ENCODE measurements around the gene SYT6.
A peak's percentile ranks its signal among the peaks of the same experiment; 100 is the strongest.

SYT6 gene, protein sequence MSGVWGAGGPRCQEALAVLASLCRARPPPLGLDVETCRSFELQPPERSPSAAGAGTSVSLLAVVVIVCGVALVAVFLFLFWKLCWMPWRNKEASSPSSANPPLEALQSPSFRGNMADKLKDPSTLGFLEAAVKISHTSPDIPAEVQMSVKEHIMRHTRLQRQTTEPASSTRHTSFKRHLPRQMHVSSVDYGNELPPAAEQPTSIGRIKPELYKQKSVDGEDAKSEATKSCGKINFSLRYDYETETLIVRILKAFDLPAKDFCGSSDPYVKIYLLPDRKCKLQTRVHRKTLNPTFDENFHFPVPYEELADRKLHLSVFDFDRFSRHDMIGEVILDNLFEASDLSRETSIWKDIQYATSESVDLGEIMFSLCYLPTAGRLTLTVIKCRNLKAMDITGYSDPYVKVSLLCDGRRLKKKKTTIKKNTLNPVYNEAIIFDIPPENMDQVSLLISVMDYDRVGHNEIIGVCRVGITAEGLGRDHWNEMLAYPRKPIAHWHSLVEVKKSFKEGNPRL

DNA sequence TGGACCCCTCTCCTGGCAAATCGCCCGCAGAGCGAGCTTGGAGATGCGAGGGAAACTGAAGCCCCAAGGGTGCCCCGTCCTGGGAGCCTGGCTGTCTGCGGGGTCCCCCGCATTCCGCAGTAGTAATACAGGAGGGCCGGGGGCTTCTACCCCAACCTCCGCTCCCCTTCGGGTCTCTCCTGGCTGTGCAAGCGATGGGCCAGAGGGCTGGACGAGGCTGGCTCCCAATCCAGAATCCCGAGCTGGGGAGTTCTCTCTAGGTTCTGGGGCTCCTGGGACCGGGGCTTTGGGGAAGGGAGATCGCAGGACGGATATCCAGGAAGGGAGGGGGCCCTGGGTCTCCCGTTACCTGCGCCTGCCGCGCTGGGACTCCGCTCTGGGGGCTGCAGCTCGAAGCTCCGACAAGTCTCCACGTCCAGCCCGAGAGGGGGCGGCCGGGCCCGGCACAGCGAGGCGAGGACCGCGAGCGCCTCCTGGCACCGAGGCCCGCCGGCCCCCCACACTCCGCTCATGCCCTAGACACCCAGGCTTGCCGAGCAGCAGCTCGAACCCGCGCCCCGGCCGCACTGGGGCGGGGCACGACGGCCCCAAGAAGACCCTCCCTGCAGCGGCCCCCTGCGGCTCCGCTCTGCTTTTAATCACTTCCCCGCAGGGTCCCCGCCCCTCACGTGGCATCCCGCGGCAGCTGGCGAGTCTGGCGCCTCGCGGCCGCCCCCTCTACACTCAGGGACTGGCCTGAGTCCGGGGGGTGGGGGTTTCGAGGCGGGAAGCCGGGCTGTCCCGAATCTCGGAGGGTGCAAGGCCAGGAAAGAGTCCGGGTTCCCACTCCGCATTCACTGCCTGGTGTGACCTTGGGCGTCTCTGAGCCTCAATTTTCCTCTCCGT, at the start of gene SYT6:
TSS of gene SYT6 (minus strand) at position 609 of the 885 bp plus-strand sequence. CDS start at position 512, 97 bp downstream.
- no peak for DNase-seq

DNA sequence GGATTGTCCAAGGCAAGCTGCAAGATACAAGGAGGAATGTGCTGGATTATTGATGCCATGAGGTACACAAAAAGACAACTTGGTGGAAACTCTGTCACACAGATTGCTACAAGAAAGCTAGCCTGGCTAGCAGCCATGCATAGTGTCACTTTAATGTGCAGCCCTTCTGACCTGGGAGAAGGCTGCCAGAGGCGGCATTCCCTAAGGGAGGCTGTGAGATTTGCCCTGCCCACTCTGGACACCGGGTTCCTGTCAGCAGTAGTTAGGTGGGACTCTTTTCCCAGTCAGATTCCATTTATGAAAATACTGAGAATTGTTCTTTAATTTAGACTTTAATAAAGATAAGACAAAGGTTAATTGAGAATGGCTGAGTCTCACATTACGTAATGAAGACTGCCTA, 47.8 kb upstream of the SYT6 start:
- no peak for DNase-seq

DNA sequence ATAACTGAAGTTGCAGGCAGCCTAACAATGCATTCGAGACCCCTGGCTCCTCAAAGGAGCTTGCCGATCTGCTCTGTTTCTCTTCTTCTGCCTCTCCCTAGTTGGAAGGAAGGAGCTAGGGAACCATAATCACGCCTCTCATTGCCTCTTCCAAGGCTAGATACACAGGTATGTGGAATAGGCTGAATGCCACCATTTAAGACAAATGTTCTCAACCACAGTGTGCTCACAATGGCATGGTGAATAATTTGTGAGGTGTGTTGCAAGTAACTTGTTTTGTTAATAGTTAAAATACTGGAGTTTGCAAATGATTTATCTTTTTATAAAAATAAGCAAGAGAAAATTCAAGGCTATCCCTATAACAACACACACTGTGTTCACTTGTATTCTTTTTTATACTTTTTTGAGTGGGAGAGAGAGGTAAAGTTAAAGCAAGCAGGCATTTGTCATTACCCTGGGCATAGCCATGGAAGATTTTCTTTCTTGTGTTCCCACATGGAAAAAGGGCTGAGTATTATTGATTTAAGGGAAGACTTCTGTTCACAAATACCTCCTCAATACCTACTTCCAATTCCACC, 45.4 kb upstream of the SYT6 start:
- DNase-seq: no peak

DNA sequence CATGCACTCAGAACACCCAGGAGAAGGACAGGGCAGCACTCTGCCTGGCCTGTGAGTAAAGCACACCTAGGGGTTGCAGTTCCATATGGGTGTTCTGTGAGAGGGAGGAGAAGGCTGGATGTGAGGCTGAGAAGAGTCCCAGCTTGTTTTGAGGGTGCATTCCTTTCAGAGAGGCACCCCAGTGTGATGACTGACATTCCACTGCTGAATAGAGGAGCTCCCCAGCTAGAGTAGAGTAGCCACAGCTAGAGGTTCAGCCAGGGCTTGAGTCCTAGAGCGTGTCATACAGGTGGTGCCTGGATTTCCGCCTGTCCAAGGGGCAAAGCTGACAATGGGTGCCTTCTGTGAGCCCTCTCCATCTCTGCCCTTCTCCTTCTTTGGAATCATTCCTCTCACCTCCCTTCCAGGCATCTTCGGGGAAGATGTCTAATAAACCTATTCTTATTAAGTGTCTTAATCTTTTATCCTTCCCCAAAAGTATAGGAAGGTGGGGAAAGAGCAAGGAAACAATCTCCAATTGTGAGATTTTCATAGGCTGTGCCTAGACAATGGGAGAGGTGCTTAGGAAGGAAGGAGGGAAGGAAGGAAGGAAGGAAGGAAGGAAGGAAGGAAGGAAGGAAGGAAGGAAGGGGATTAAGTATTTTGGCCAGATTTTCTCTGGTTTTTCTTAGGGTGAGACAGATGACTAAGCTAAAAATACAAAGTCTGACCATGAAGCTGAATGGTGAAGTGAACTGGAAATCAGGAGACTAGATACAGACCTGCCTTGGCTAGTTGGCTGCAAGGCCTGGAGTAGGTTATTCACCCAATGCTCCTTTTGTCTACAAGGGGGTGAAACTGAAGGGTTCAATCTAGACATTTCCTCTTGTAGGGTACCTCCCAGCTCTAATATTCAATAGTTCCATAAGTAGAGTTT, 43.6 kb upstream of the SYT6 start:
- no peak for DNase-seq

DNA sequence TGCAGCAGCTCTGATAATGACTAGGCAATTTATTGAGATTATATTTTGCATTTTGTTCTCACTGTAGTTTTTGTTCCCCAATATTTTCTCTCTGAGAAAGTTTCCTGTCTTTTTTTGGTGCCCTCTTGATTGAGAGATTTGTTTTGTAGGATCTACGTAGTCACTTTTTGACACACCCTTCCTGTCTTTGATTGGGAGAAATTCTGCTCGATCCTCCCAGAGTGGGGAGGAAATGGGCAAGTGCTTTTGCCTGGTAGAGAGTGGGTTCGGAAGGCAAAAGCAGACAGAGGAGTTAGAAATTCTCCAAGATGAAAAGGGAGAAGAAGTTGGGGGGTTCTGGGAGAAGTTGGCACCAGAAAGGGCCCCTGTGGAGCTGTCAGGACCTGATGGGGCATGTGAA, 42.1 kb upstream of the SYT6 start:
- no peak for DNase-seq

DNA sequence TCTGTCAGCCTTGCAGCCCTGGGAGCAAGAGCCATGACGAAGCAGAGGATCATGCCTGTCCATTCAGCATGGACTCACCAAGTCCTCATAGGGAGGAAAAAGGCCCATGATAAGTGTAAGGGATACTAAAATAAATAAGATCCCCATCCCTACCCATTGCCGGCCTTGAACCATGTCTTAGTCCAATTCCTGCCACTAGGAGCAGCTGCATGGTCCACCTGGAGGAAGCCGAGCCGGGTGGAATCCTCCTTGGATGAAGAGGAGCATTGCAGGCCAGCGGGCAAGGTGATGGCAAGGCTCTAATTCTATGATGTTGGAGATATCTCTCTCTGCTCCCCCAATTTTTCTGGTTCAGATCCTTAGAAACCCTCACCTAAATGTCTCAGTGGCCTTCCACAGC, 38.7 kb upstream of the SYT6 start:
- no peak for DNase-seq

DNA sequence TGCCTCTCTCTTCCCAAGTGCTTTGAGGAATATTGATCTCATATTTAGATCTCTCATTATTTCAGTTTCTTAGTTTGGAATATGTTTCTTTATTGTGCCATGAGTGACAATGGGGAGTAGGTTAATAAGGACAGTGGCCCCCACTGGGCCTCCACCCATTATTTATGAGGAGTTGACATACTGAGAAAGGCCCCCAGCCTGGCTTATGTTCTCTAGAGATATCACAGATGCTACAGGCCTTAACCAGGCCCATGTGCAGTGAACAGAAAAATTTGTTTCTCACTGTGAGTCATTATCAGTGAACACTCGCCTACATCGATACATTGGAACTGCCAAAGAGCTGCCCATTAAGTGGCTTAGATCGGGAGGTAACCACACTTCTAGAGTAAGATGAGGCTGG, 35.7 kb upstream of the SYT6 start:
- DNase-seq: no peak

DNA sequence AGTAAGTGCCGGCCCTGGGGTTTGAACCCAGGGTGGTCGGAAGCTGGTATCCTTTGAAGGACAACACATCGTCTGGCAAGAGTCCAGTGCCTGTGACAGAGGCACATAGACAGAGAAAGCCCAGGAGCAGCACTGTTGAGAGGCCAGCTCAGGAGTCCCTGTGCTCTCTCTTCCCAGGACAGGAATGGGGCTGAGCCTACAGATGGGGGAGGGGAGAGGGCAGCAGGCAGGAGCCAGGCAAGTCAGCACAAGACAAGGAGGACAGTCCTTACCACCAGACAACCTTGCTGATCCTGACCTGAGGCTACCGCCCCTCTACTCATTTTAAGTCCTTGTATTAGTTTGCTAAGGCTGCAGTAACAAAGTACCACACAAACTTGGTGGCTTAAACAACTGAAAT, 27.7 kb upstream of the SYT6 start:
- DNase-seq: no peak

DNA sequence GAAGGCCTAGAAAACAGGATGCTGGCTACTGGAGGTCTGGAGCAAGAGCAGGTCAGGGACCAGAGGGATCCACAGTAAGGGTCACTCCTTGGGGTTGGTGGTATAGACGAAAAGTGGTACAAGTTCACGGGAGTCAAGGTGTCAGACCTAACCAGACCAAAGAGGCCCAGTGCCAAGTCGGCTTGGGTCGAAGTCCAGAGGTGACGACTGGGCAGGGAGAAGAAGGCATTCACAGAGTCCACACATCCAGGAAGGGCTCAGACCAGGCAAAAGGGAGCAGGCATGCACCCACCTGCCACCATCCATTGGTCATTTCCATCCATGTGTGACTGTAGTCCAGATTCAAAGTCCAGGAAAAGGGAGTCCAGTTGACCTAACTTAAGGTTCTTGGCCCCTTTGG, 27.1 kb upstream of the SYT6 start:
- DNase-seq: no peak

DNA sequence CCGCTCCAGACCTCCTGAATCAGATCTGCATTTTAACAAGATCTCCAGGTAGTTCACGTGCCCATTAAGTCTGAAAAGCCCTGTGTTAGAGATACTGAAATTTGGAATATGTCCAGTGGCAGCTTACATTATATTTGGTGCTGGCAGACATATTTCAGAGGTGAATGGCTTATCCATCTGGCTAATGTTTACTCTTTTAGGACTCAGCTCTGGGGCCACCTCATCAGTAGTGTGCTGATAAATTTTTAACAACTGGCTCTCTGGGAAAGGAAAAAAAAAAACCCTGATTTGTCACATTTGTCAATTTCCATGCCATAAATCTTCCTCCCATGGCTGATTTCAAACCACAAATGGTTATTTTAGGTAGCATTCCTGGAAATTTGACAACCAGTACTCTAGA, 25.3 kb upstream of the SYT6 start:
- no peak for DNase-seq

DNA sequence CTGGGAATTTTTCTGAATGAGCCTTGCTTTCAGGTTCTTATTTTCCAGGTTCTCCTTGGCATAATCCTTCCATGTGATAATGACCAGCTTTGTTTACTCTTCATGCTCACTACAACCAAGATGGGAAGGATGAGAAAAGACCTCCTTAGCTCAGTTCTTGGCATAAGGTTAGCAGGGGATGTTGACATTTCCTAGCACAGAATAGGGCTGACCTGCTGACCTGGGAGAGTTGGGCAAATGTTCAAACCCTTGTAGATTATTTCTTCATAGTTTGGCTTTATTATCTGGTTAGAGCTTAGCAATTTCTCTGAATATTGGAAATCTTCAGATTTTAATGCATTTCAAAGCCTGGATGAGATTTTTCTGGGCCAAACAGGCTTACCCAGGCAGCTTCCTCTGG, 23.6 kb upstream of the SYT6 start:
- no peak for DNase-seq

DNA sequence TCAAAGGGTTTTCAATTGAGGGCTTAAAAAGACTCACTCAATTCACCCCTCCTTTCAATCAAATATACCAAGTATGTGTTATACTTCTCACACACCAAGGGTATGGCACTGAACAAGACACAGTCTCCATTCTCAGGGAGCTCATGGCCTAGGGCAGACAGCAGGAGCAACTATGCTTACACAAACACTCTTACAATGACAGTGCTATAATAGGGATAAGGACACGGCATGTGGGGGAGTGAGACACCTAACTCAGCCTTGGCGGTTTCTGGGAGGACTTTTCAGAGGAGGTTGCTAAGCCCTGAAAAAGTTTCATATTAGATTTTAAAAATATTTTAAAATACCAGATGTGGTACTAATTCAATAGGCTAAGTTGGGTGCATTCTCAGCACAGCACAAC, 22.7 kb upstream of the SYT6 start:
- DNase-seq: no peak

DNA sequence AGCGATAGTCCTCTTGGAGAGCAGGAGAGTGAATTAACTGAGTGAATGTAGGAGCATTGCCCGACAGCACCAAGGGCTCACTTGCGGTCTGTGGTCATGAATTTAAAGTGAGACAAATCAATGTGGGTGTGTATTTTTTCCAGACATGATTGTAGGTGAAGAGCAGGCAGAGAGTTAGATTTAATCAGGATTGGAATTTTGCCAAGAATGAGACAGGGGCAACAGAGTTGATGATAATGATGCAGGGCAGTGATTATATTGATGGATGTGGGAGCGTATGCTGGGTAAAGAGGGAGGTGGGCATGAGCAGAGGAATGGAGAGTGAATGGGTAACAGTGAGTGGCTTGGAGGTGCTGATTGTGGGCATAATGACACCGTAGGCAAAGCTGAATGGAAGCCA, 20.0 kb upstream of the SYT6 start:
- DNase-seq: no peak

DNA sequence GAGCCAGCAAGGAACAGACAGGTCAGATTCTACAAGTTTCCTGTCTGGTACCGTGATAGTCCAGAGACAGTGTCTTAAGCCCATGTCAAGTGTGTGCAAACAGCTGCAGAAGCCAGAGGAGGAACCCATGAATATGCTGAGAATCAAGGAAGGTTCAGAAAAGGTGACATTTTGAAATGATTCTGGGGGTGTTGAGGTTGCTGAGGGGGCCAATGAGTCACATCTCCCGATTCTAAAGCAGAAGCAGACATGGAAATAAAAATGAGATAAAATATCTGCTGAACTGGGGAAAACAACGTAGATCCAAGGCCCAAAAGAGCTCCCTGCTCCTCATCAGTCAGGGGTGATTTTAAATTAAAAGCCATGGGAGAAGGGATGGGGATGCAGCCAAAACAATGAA, 15.8 kb upstream of the SYT6 start:
- DNase-seq: no peak

DNA sequence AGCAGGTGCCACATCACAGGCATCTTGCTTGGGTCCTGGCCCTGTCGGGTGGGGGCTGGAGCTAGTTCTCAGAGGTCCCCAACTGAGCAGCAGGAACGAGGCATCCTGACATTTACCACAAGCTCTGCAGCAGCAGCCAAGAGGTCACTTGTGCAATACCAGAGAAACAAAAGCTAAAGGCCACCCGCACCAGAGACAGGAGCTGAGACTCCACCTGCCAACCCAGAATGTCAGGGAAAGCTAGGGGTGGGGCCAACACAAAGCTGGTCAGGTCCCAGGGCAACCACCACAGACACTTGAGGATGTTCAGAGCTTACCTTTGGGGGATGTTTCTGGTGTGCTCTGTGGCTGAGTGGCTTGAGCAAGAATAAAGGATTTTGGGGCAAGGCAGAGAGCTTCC, 13.6 kb upstream of the SYT6 start:
- no peak for DNase-seq

DNA sequence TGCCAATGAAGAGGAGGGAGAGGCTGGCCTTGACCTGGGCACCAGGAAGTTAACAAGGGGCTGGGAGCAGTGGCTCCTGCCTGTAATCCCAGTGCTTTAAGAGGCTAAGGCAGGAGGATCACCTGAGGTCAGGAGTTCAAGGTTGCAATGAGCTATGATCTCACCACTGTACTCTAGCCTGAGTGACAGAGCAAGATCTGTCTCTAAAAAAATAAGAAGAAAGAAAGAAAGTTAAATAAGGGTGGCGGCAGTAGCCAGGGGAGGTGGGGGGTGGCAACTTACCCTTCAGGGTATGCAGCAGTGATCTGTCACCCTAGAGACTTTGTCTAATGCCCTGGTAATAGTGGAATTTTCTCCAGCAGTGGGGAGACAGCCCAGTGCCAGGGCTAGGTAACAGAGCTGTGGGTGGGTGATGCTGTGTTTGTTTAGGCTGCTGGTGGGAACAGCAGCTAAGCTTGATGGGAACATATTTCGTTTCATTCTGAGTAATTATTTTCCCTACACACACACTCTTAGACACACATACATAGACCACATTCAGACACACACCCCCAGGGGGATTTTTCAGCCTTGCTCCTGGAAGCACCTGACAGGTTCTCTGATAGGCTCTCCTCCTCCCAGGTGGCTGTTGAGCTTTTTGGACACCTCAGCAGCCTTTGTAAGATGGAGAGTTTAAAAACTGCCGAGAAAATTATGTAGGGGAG, 11.3 kb upstream of the SYT6 start:
- DNase-seq: no peak

DNA sequence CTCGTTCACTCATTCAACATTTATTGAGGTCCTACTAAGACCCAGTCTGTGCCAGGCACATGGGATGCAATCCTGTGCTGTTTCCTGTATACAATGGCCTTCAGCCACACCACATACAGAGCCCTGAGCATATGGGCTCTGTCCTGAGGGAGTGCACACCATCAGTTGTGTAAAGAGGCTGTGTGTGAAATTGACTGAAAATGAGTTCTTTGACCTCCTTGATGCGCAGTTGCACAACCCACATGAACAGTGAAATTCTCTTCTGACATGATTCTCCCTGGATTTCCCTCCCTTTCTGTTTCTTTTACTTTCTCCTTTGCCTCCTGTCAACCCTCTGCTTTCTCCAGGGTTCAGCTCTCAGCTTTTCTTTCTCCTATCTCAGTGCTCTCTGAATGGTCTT, 6.3 kb upstream of the SYT6 start:
- DNase-seq: no peak

DNA sequence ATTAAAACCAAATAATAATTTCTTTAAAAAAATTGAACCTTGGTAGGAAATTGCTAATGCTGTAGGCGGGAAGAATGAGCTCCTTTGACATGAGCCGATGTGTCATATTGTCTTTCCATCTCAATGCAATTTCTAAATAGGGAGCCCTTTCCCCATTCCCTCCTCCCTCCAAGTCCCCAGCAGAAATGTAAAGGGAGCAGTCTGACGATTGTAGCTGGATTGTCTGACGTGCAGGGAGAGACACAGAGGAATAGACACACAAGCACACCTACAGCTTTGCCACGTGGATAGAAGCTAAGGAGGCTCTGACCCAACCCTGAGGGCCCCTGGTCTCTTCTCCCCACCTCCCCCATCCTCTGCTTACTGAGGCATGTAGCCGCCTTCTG, 3.6 kb upstream of the SYT6 start:
- DNase-seq: no peak

DNA sequence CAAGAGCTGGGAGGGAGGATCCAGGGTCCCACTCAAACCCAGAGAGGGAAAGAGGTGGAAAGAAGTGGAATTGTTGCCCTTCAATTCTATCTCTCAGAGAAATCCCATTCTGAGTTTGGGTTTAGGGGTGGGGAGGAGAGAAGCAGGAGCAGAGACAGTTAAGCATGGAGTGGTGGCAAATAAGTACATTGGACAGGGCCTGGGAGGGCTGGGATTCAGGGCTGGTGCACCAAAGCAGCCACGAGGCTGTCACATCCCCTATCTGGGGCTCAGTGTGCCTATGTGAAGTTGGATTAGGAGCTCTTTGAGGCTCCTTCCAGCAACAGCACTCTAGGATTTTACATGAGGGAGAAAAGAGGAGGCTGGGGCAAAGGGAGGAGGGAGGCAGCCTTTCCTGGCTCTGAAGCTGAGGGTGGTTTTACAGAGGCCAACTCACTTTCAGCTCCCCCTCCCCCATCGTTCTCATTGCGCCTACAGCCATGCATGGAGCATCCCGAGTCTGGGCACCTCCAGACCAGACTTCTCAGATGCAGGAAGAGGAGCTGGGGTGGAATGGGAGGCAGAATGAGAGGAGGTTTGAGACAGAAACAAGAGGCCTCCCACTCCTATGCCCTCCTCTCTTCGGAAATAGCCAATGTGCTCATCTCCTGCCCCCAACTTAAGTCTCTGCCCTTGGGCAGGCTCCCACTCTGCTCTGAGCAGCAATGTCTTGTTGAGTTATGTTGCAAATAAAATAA, 3.0 kb upstream of the SYT6 start:
- no peak for DNase-seq

DNA sequence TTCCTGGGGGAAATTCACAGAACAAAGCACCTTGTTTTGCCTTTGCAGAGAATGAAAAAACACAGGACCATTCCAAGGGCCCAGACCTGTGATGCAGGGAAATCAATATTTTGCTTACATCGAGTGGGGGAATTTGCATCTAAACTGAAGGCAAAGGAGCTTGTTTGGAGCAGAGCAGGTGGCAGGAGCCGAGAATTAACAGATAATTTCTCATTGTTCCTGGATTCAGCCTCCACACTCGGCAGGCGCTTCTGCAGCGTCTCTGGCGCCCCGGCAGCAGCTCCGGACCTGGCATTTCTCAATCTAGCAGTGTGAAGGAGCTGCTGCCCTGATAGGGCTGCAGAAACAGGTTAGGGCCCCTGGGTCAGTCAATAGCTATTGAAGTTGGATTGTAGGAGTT, 2.0 kb upstream of the SYT6 start:
- no peak for DNase-seq

DNA sequence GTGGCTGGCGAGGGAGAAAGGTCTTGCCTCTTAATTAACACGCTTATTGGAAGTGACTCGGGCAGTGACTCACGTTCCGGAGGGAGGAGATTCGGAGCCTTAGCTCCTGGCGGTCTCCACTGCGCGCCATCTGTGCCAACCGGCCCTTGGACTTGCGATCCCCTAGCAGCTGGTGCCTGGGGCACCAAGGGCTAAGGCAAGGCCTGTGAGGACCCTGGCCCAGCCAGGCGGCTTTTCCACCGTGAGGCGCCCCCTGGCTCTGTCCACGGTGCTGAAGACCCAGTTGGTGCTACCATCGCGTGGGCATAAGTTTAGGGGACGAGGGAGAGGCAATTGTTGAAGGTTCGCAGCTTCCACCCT, 1.3 kb upstream of the SYT6 start:
- DNase-seq: peak; percentile 31
